GM12878 (cell line): ENCODE data around the gene CST6. TPM values are rescaled to one million over a fixed set of nuclear protein-coding genes. Genes with fewer than 3 reads are reported as not detected.

Source experiments
- ATAC-seq: fragments of 200-7000 bp; cut with Tn5 transposase; 3 replicates; pipeline ENCODE4 v1.9.1; 2020; ENCODE audit warnings: mild to moderate bottlenecking, moderate library complexity
- BruUV-seq: library from RNA; stranded (reverse); fragments of 400-500 nt; replicated peaks from 2 replicates; lab custom pipeline; 2021; lab: Mats Ljungman, UMichigan
- CTCF ChIA-PET: fragments of 300-600 bp; sonication (Branson Sonifier 250); formaldehyde crosslinking; extraction: SDS; loops from one replicate; lab custom pipeline; 2021; ENCODE audit warnings: inconsistent platforms; lab: Yijun Ruan, JAX
- POLR2A ChIA-PET: fragments of 350-600 bp; formaldehyde crosslinking; extraction: SDS; loops from one replicate; lab custom pipeline; 2021; ENCODE audit warnings: inconsistent platforms; lab: Charles Lee
- RAD21 ChIA-PET: fragments of 300-600 bp; sonication (Branson Sonifier 250); formaldehyde crosslinking; loops from one replicate; lab custom pipeline; 2023; ENCODE audit warnings: antibody characterized with exemption; ENCODE audit not compliant: unreplicated experiment; lab: Charles Lee
- SMC1A ChIA-PET: fragments of 300-600 bp; sonication (Branson Sonifier 250); formaldehyde crosslinking; loops from one replicate; lab custom pipeline; 2023; ENCODE audit not compliant: unreplicated experiment, uncharacterized antibody; lab: Charles Lee
- DNase-seq: peaks from one replicate; pipeline ENCODE4 v3.0.0-alpha.2; 2011; ENCODE audit warnings: low read depth, low spot score
- FAIRE-seq: peaks from 3 replicates; lab custom pipeline; 2011; peaks lifted over from hg19 to GRCh38; lab: Jason Lieb, UNC
- H2AFZ ChIP-seq: 2 replicates; pipeline ENCODE4 v1.6.0; 2011; ENCODE audit warnings: low read depth, low read length, control low read depth; ENCODE audit not compliant: control insufficient read depth
- H3K27ac ChIP-seq: 2 replicates; pipeline ENCODE4 v1.5.1; 2011; ENCODE audit warnings: control low read depth; ENCODE audit not compliant: control insufficient read depth, insufficient read depth
- H3K27me3 ChIP-seq, 2 experiments: replicated peaks in 1 of 2; 2 replicates each; pipeline versions ENCODE4 v1.6.0 to v1.6.1; 2011; ENCODE audit warnings: low read length in 1 of 2; ENCODE audit not compliant: control insufficient read depth in 2 of 2, insufficient read depth in 2 of 2
- H3K36me3 ChIP-seq, 2 experiments: 2 replicates each; pipeline ENCODE4 v1.5.1; 2011; ENCODE audit warnings: low read length in 1 of 2; ENCODE audit not compliant: control insufficient read depth in 2 of 2, insufficient read depth in 2 of 2
- H3K4me1 ChIP-seq: 2 replicates; pipeline ENCODE4 v1.6.1; 2011; ENCODE audit warnings: mild to moderate bottlenecking, low read length, moderate library complexity, mixed read lengths; ENCODE audit not compliant: control insufficient read depth, insufficient read depth
- H3K4me2 ChIP-seq: 2 replicates; pipeline ENCODE4 v1.6.0; 2011; ENCODE audit warnings: control low read depth; ENCODE audit not compliant: control insufficient read depth, insufficient read depth
- H3K4me3 ChIP-seq: fragments of 200-600 bp; sonication (generic); 2 replicates; pipeline ENCODE4 v1.5.1; 2016
- H3K79me2 ChIP-seq: 2 replicates; pipeline ENCODE4 v1.6.0; 2011; ENCODE audit warnings: low read length; ENCODE audit not compliant: control insufficient read depth, insufficient read depth
- H3K9ac ChIP-seq: 2 replicates; pipeline ENCODE4 v1.8.0; 2011; ENCODE audit warnings: low read length, control low read depth, mixed read lengths; ENCODE audit not compliant: control insufficient read depth, insufficient read depth
- H3K9me3 ChIP-seq: replicated peaks from 3 replicates; pipeline ENCODE4 v1.5.1; 2011; ENCODE audit warnings: mild to moderate bottlenecking, low read length; ENCODE audit not compliant: control insufficient read depth, insufficient read depth
- H4K20me1 ChIP-seq: 2 replicates; pipeline ENCODE4 v1.6.0; 2011; ENCODE audit not compliant: control insufficient read depth, insufficient read depth
- EP300 ChIP-seq, 2 experiments: fragments of 150-350 bp in 1 of 2; IDR thresholded peaks; 2 replicates each; pipeline ENCODE4 v1.6.1; 2011 to 2012; ENCODE audit warnings: low read depth in 2 of 2, low read length in 2 of 2, borderline replicate concordance in 1 of 2, improper control_type of control experiment in 1 of 2, inconsistent platforms in 1 of 2; ENCODE audit not compliant: control insufficient read depth in 1 of 2
- NRF1 ChIP-seq: conservative IDR thresholded peaks from 2 replicates; pipeline ENCODE4 v1.6.1; 2011; ENCODE audit warnings: mild to moderate bottlenecking, low read depth, low read length, improper control_type of control experiment
- SMARCA5 ChIP-seq: fragments of 450-650 bp; IDR thresholded peaks from 2 replicates; pipeline ENCODE4 v1.6.1; 2017; ENCODE audit warnings: mild to moderate bottlenecking
- WRNIP1 ChIP-seq: IDR thresholded peaks from 2 replicates; pipeline ENCODE4 v1.6.1; 2011; ENCODE audit warnings: low read depth, low read length, improper control_type of control experiment, borderline replicate concordance
- ZBED1 ChIP-seq: IDR thresholded peaks from 2 replicates; pipeline ENCODE4 v1.6.1; 2016; ENCODE audit warnings: borderline replicate concordance
- WGBS: methylation state at CpG from one replicate; pipeline ENCODE4 v1.1.6; 2016; ENCODE audit warnings: low lambda C conversion rate; ENCODE audit not compliant: insufficient replicate concordance, insufficient coverage; ENCODE audit errors: missing lambda C conversion rate; 5-methylcytosine and 5-hydroxymethylcytosine counted together
- in situ Hi-C: fragments of 300-500 bp; cut with MboI; formaldehyde crosslinking; loops from 9 replicates; pipeline ENCODE4 v1.14.3; 2018; ENCODE audit warnings: mixed read lengths
- intact Hi-C: fragments of 100-400 bp; cut with micrococcal nuclease; formaldehyde crosslinking; loops from one replicate; pipeline ENCODE4 v1.14.2; 2022; ENCODE audit not compliant: unreplicated experiment
- polyA plus RNA-seq, 11 experiments: library from polyadenylated mRNA; depleted of rRNA in 4 of 11; unstranded in 6 of 11; stranded (reverse) in 5 of 11; fragments of >200 nt; fragmentation: Nextera tagmentation in 4 of 11; fragmentation: Illumina TruSeq in 1 of 11; extraction: Ambion mirVana in 4 of 11; extraction: Trizol in 1 of 11; gene quantifications; 1 replicate in 1 of 11; 2 replicates in 10 of 11; pipeline versions ENCODE4 v1.2.1 to v1.2.3, GENCODE V29; 2011 to 2016; ENCODE audit warnings: inconsistent platforms in 2 of 11, missing spikeins in 2 of 11, low read depth in 1 of 11
- total RNA-seq, 4 experiments: library from RNA; depleted of rRNA in 3 of 4; stranded (reverse); fragments of >200 nt in 3 of 4; fragmentation: Illumina TruSeq in 1 of 4; extraction: Trizol in 1 of 4; gene quantifications; 2 replicates each; pipeline versions ENCODE4 v1.2.1 to v1.2.3, GENCODE V29; 2013 to 2021
- TF ChIP-seq, protein P1 (sequence below): fragments of 450-650 bp; conservative IDR thresholded peaks from 2 replicates; pipeline ENCODE4 v1.6.1; 2017; ENCODE audit warnings: mild to moderate bottlenecking, moderate library complexity
- TF ChIP-seq, protein P2 (sequence below): IDR thresholded peaks from 2 replicates; pipeline ENCODE4 v1.6.1; 2012; ENCODE audit warnings: low read depth, low read length, improper control_type of control experiment
- TF ChIP-seq, protein P3 (sequence below): fragments of 450-650 bp; IDR thresholded peaks from 2 replicates; pipeline ENCODE4 v1.6.1; 2014; ENCODE audit warnings: mild to moderate bottlenecking
- TF ChIP-seq, protein P4 (sequence below): fragments of 450-650 bp; IDR thresholded peaks from 2 replicates; pipeline ENCODE4 v1.6.1; 2017; ENCODE audit warnings: mild to moderate bottlenecking
- TF ChIP-seq, protein P5 (sequence below): IDR thresholded peaks from 2 replicates; pipeline ENCODE4 v1.6.1; 2012; ENCODE audit warnings: low read depth, low read length, improper control_type of control experiment

The CST6 gene
- total and polyA plus RNA-seq, 10 of the 15 experiments (the other 5 are each of a cell fraction or from before 2014, with no cell fraction given), result not detected

DNA sequence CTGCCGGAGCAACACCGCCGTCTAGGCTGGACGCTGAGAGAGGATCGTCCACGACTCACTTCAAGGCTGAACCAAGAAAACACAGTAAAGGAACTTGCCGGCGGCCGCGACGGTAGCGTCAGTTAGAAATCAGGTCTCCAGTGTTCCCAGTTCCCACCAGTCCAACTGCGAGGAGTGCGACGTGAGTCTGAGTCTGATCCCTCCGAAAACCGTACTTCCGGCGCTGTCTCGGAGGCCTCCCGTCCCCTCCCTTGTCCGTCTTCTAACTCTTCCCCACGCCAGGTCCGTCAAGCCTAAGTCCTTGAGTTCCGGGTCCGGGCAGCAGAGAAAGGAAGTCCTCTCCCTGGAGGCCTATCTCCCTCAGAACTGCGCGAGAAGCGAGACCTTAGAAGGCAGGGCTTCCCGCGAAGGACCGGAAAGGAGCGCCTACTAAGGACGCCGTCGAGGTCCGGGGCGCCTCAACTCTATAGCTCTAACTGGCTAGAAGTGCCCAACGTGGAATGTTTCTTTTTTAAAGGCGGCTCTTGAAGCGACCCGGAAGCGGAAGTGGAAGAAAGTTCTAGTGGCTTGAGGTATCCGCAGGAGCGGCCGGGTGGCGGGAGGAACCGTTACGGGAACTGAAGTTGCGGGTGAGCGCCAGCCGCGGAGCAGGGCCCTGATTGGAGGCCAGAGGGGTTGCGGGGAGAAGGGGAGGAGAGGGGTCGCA lies 9.7 kb upstream of the CST6 start, which contains the start of the genes BANF1 and EIF1AD (continued):
- no peak; a peak in 1 of 4 replicates for TF ChIP-seq EP300 (IDR thresholded peaks at IDR 0.05; ENCODE audit: borderline replicate concordance in 1 of 2, control insufficient read depth in 1 of 2, low read depth in 2 of 2, low read length in 2 of 2)

DNA sequence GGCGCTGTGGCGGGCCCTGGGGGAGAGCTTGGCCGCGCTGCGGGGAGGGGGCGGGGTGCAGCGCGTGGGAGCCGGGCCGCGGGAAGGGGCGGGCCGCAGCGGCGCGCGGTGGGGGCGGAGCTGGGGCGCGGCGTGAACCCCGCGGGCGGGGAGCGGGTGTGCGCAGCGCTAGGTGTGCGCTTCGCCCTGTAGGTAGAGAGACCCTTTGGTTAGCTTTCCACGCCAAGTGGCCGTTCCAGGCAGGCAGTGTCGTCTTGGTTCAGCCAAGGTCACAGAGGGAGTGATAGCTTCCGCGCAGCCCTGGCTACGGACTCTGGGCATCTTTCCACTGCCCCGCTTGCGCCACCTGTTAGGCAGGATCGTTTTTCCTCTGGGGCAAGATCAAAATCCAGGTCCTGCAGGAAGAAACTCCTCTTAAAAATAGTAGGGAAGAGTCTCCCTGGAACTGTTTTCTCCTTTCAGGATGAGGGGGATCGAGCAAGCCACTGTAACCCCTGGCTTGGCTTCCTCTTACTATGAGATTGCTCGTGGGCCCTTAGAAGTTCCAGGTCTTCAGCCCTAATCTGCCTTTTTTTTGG lies 9.1 kb upstream of the CST6 start:
- H3K9me3 ChIP-seq, result no peaks in the 10 kb centered on the region
- SMC1A ChIA-PET, result interaction anchor here (1.0 to 1.2 kb wide), 2 partner anchors 66 to 143 kb away, joined by 3 to 4 read pairs; partner anchors contain the start of gene MUS81
- intact Hi-C loops, result loop anchor here (1.0 kb wide), 2 partner anchors 41 to 144 kb away; partner anchors contain the start of genes CFL1 and SART1
- peak overlapping the region; percentile 93 for H3K4me3 ChIP-seq
- POLR2A ChIA-PET, result interaction anchor here (0.6 to 1.9 kb wide), 8 partner anchors 45 to 144 kb away, joined by 3 to 22 read pairs (median 6); partner anchors contain the start of genes CCDC85B, FIBP and SF3B2
- H3K4me2 ChIP-seq, result peak overlapping the region; percentile 84
- BruUV-seq, result no TSS peak
- WGBS, result 0% methylated on average over 14 of the region's 40 CpGs
- H3K79me2 ChIP-seq, result peaks cover 33% of the 10 kb centered on the region
- FAIRE-seq (no peak), ATAC-seq (peak; percentile 85), DNase-seq (no peak)
- peak overlapping the region; percentile 75 for H2AFZ ChIP-seq
- peak overlapping the region; percentile 87 for H3K9ac ChIP-seq
- no peaks in the 10 kb centered on the region for H4K20me1 ChIP-seq
- H3K27ac ChIP-seq, result peak overlapping the region; percentile 93
- RAD21 ChIA-PET, result interaction anchor here (0.7 to 1.5 kb wide), 8 partner anchors 42 to 143 kb away, joined by 3 to 13 read pairs (median 4); partner anchors contain the start of genes CCDC85B and MUS81
- H3K4me1 ChIP-seq, result peaks cover 11% of the 10 kb centered on the region
- peaks cover 17 to 23% of the 10 kb centered on the region in 2 experiments for H3K36me3 ChIP-seq
- in situ Hi-C loops, result no loop called here
- CTCF ChIA-PET, result interaction anchor here (0.7 to 1.5 kb wide), 7 partner anchors 20 to 326 kb away, joined by 3 to 14 read pairs (median 3); partner anchors contain the start of gene CCDC85B
- no peaks in the 10 kb centered on the region for H3K27me3 ChIP-seq
- TF ChIP-seq SMARCA5, result 0 out of 2 replicates have a peak, but pooled peaks have one; percentile 42
- TF ChIP-seq, protein P1, sequence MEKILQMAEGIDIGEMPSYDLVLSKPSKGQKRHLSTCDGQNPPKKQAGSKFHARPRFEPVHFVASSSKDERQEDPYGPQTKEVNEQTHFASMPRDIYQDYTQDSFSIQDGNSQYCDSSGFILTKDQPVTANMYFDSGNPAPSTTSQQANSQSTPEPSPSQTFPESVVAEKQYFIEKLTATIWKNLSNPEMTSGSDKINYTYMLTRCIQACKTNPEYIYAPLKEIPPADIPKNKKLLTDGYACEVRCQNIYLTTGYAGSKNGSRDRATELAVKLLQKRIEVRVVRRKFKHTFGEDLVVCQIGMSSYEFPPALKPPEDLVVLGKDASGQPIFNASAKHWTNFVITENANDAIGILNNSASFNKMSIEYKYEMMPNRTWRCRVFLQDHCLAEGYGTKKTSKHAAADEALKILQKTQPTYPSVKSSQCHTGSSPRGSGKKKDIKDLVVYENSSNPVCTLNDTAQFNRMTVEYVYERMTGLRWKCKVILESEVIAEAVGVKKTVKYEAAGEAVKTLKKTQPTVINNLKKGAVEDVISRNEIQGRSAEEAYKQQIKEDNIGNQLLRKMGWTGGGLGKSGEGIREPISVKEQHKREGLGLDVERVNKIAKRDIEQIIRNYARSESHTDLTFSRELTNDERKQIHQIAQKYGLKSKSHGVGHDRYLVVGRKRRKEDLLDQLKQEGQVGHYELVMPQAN, result peak; percentile 48; the same call in 1 of the 2 replicates
- TF ChIP-seq, protein P2, sequence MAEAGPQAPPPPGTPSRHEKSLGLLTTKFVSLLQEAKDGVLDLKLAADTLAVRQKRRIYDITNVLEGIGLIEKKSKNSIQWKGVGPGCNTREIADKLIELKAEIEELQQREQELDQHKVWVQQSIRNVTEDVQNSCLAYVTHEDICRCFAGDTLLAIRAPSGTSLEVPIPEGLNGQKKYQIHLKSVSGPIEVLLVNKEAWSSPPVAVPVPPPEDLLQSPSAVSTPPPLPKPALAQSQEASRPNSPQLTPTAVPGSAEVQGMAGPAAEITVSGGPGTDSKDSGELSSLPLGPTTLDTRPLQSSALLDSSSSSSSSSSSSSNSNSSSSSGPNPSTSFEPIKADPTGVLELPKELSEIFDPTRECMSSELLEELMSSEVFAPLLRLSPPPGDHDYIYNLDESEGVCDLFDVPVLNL, result peak; percentile 43; the same call in 1 of the 2 replicates
- 0 out of 2 replicates have a peak, but pooled peaks have one; percentile 17 for TF ChIP-seq NRF1
- 0 out of 2 replicates have a peak, but pooled peaks have one; percentile 87 for TF ChIP-seq WRNIP1
- TF ChIP-seq ZBED1, result no peak
- TF ChIP-seq, protein P3, sequence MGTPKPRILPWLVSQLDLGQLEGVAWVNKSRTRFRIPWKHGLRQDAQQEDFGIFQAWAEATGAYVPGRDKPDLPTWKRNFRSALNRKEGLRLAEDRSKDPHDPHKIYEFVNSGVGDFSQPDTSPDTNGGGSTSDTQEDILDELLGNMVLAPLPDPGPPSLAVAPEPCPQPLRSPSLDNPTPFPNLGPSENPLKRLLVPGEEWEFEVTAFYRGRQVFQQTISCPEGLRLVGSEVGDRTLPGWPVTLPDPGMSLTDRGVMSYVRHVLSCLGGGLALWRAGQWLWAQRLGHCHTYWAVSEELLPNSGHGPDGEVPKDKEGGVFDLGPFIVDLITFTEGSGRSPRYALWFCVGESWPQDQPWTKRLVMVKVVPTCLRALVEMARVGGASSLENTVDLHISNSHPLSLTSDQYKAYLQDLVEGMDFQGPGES, result no peak
- TF ChIP-seq, protein P4, sequence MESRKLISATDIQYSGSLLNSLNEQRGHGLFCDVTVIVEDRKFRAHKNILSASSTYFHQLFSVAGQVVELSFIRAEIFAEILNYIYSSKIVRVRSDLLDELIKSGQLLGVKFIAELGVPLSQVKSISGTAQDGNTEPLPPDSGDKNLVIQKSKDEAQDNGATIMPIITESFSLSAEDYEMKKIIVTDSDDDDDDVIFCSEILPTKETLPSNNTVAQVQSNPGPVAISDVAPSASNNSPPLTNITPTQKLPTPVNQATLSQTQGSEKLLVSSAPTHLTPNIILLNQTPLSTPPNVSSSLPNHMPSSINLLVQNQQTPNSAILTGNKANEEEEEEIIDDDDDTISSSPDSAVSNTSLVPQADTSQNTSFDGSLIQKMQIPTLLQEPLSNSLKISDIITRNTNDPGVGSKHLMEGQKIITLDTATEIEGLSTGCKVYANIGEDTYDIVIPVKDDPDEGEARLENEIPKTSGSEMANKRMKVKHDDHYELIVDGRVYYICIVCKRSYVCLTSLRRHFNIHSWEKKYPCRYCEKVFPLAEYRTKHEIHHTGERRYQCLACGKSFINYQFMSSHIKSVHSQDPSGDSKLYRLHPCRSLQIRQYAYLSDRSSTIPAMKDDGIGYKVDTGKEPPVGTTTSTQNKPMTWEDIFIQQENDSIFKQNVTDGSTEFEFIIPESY, result no peak
- TF ChIP-seq, protein P5, sequence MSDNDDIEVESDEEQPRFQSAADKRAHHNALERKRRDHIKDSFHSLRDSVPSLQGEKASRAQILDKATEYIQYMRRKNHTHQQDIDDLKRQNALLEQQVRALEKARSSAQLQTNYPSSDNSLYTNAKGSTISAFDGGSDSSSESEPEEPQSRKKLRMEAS, result 0 out of 2 replicates have a peak, but pooled peaks have one; percentile 9
